MM.1S (cell line): ENCODE measurements around the gene EMSY.

Experiments used
- EZH2 ChIP-seq: fragments of 300-600 bp; sonication (generic); optimal IDR thresholded peaks from 2 replicates; pipeline ENCODE3; 2017; ENCODE audit warnings: low read depth, mild to moderate bottlenecking, antibody characterized with exemption, low read length, mixed read lengths
- EZH2phosphoT487 ChIP-seq: fragments of 300-600 bp; sonication (generic); IDR thresholded peaks from 2 replicates; pipeline ENCODE4 v1.6.1; 2018; ENCODE audit warnings: antibody characterized with exemption, low read length
- TF ChIP-seq, protein P1 (sequence below): fragments of 300-600 bp; sonication (generic); IDR thresholded peaks from 2 replicates; pipeline ENCODE4 v1.5.1; 2016; ENCODE audit warnings: antibody characterized with exemption, low read length, mixed read lengths

DNA sequence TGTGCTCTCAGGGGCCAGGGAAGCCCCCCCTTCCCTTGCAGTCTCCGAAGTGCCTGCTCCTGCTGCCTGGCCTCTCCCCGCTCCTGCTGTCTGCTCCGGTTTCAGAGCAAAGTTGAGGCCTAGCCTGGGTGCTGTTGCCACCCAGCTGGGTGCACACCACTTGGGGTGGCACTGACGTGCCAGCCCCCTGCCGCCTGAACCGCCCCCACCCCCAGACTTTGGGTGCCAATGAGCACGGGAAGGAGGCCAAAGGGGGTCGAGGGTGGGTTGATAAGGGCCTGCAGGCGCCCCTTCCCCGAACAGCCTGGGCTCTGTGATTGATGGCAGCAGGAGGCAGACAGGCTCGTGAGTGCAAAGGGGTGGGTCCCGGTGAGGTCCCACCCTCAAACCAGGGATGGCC is 48.2 kb downstream of the EMSY start:
- no peak for TF ChIP-seq EZH2
- TF ChIP-seq, protein P1, sequence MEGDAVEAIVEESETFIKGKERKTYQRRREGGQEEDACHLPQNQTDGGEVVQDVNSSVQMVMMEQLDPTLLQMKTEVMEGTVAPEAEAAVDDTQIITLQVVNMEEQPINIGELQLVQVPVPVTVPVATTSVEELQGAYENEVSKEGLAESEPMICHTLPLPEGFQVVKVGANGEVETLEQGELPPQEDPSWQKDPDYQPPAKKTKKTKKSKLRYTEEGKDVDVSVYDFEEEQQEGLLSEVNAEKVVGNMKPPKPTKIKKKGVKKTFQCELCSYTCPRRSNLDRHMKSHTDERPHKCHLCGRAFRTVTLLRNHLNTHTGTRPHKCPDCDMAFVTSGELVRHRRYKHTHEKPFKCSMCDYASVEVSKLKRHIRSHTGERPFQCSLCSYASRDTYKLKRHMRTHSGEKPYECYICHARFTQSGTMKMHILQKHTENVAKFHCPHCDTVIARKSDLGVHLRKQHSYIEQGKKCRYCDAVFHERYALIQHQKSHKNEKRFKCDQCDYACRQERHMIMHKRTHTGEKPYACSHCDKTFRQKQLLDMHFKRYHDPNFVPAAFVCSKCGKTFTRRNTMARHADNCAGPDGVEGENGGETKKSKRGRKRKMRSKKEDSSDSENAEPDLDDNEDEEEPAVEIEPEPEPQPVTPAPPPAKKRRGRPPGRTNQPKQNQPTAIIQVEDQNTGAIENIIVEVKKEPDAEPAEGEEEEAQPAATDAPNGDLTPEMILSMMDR, result no peak
- TF ChIP-seq EZH2phosphoT487, result no peak
